Stimulated activated CD4-positive, alpha-beta T cell treated with anti-CD3 and anti-CD28 coated beads, Interleukin-1b, Interleukin-23, amount 100 ng/mL, for 48 hours (primary cell): Measurements from ENCODE around the gene PLEKHN1.
"Not testable (repeated sequence)": the region's sequence is repeated elsewhere in the genome, so short reads cannot be mapped to it uniquely, and the experiment has no call there.

ENCODE experiments used
- DNase-seq: peaks from one replicate; pipeline ENCODE4 v3.0.0-alpha.2; 2020

PLEKHN1 gene

GRCh38 chr1:995665-996633 is 29.7 kb downstream of the PLEKHN1 start:
- no peak for DNase-seq

- DNase-seq, result no peak
Measured at GRCh38 chr1:996851-997712, 30.8 kb downstream of the PLEKHN1 start.

GRCh38 chr1:997713-997992 is 31.4 kb downstream of the PLEKHN1 start:
- DNase-seq, result no peak

GRCh38 chr1:997993-998744 is 31.9 kb downstream of the PLEKHN1 start:
- no peak for DNase-seq

- no peak for DNase-seq
Measured at GRCh38 chr1:998745-998994, 32.4 kb downstream of the PLEKHN1 start.

DNA sequence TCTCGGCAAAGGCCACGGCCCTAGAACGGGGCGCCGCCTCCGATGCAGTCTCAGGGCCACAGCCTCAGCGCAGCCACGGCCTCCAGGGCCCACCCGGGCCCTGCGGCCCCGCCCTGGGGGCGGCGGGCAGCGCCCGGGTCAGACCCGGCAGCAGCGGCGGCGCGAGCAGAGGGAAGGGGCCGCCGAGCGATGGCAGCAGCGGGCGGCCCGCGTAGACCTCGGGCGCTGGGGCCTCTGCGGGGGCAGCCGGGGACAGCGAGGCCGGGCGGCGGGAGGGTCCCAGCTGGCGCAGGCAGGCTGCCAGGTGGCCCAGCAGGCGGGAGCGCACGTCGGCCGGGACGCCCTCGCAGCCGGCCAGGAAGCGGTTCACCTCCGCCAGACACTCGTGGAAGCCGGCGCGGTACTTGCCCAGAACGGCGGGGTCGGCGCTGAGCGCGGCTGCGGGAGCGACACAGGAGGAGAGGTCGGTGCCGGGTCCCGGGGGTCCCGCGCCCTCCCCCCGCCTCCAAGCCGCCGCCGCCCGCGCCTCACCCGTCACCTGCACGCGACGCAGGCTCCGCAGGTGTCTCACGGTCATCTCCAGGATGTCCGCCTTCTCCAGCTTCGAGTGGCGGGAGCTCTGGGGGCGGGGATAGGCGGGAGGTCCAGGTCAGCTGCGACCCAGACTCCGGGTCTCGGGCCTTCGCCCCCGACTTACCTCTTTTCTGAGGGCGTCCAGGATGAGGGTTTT is 32.9 kb downstream of the PLEKHN1 start:
- no peak for DNase-seq

- peak; percentile 60 for DNase-seq
Measured at GRCh38 chr1:999725-1000356, 33.6 kb downstream of the PLEKHN1 start, which contains the start of gene HES4. HES4 (minus strand) TSS chr1:1000097; CDS start chr1:999973, 124 bp downstream.

DNA sequence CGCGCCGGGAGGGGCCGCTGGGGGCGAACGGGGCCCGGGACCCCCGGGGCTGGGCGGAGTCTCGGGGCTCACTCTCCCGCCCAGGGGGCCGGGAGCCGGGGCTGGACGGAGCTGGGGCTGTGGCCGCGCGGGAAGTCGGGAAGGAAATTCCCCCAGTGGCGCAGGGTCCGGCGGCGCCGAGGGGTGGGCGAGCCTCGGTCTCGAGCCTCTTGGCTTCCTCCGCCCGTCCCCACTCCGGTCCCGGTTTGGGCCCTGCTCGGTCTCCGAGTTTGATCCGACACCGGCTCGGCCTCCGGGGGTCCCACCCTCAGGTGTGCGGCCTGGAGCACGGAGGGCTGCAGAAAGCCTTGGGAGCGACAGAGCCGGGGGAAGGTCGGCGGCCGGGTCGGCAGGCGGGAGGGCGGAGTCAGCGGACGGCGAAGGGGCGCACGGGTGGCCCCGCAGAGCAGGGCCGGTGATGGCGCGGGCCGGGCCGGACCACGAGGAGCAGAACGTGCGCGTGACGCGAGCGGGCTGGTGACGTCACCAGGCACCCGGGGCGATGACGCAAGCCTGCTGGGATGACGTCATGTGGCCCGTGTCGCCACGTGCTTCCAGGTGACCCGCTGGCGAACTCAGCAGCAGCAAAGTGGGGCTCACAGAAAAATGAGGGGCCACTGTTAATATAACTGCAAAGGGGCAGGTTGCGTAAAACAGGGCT is 34.2 kb downstream of the PLEKHN1 start:
- peak; percentile 77 for DNase-seq

DNA sequence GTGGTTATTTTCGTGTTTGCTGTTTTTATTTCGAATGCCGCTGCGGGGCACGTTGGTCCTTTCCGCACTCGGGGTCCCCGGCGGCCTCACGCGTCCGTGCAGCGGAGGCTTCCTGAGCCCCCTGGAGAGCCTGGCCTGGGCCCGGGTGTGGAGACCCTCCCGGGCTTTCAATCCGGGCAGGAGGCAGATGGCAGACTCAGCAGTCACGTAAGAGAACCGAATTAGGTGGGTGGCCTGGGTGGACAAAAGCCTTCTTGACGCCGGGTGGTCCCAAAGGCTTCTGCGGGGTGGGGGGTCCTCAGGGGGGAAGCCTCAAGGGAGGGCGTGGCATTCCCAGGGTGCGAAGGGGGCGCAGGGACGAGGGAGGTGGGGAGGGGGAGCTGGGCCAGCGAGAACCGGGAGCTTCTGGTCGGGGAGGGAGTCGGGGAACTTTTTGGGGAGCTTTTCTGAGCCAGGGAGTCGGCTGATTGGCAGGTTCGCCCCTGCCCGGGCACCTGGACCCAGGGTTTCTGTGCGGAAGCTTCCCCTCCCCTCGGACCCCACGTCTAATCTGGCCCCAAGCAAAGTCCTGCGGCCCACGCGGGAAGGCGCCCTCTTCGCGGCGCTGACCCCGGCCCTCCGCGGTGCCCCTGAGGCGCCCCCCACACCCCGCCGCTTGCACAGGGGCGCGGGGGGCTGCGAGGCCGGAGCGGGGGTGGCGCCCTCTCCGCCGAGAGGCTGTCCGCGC is 34.9 kb downstream of the PLEKHN1 start:
- DNase-seq, result no peak

GRCh38 chr1:1003618-1004419 is 37.5 kb downstream of the PLEKHN1 start:
- DNase-seq, result no peak

DNA sequence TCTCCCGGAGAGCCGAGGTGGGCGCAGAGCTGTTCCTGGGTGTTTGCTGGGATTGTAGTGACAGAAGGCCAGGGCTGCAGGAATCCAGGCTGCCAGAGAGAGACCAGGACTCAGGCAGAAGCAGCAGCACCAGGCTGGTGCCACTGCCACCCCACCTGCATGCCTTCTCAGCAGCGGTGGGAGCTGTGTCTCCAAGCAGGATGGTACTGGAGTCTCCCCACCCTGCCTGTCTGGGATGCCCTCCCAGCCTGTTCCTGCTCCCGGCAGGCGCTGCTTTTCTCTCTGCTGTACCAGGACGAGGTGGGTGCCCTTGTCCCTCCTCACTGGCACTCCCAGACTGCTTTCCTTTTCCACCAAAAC is 38.1 kb downstream of the PLEKHN1 start:
- no peak for DNase-seq

GRCh38 chr1:1004780-1005697 is 38.8 kb downstream of the PLEKHN1 start:
- no peak for DNase-seq

GRCh38 chr1:1005774-1006304 is 39.6 kb downstream of the PLEKHN1 start:
- no peak for DNase-seq

- DNase-seq, result no peak
Measured at GRCh38 chr1:1006305-1007159, 40.2 kb downstream of the PLEKHN1 start.

DNA sequence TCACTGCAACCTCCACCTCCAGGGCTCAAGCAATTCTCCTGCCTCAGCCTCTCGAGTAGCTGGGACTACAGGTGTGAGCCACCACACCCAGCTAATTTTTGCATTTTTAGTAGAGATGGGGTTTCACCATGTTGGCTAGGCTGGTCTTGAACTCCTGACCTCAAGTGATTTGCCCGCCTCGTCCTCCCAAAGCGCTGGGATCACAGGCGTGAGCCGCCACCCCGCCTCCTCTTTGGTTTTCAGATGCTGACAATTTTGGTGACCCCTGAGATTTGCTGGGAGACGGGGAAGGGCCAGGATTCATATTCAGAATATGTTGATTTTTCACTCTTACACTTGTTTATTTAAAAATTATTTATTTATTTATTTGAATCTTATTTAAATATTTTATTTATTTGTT is 43.8 kb downstream of the PLEKHN1 start:
- DNase-seq, result not testable (repeated sequence)

GRCh38 chr1:1011396-1011949 is 45.2 kb downstream of the PLEKHN1 start:
- no peak for DNase-seq

- not testable (repeated sequence) for DNase-seq
Measured at GRCh38 chr1:1012736-1013104, 46.4 kb downstream of the PLEKHN1 start.
